ENCODE results near the gene PML. TPM values are rescaled to one million over a fixed set of nuclear protein-coding genes. Genes with fewer than 3 reads are reported as not detected.
"Not testable (repeated sequence)": the region's sequence is repeated elsewhere in the genome, so short reads cannot be mapped to it uniquely, and the experiment has no call there.

The PML gene
- total RNA-seq, 1 experiment from 2014 or later: 47.2 TPM

GRCh38 chr15:73957276-73957675 is 37.2 kb upstream of the PML start:
- DNase-seq (ENCODE audit: low spot score): peak; percentile 38

DNA sequence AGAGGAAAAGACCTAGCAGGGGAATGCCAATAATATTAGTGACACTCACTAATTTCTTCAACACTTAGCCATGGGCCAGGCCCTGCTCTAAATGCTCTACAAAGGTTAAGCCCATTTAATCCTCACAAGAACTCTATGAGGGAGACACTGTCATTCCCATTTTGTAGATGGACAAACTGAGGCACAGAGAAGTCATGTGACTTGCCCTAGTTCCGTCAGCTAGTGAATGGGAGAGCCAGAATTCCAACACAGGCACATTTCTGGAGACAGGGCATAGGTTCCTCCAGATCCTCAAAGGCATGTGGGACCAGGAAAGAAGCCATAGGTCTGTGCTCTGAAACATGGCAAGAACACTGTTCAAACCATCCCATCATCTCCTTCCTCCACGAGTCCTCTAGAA is 36.7 kb upstream of the PML start:
- DNase-seq (ENCODE audit: low spot score): no peak

DNA sequence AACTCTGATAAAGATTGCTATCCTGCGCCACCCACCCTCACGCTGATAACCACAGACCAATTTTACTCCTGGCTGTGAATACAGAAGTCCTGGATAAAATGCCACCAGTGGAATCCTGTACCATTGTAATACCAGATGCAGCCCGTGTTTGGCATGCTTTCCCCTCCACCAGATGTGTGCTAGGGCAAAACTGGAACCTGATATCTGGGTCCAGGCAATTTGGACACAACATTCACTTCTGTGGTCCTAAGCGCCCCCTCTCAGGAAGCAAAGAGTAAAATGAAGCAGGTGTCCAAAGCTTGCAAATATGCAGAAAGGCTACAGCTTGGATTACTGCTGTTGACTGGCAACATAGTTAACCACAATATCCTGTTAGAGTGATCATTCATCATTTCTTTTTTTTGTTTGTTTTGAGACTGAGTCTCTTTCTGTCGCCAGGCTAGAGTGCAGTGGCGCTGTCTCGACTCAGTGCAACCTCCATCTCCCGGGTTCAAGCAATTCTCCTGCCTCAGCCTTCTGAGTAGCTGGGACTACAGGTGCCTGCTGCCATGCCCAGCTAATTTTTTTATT is 35.4 kb upstream of the PML start:
- DNase-seq (ENCODE audit: low spot score): peak; percentile 36

- DNase-seq (ENCODE audit: low spot score): no peak
These were observed 34.7 kb upstream of the PML start for GRCh38 chr15:73959801-73960200.

DNA sequence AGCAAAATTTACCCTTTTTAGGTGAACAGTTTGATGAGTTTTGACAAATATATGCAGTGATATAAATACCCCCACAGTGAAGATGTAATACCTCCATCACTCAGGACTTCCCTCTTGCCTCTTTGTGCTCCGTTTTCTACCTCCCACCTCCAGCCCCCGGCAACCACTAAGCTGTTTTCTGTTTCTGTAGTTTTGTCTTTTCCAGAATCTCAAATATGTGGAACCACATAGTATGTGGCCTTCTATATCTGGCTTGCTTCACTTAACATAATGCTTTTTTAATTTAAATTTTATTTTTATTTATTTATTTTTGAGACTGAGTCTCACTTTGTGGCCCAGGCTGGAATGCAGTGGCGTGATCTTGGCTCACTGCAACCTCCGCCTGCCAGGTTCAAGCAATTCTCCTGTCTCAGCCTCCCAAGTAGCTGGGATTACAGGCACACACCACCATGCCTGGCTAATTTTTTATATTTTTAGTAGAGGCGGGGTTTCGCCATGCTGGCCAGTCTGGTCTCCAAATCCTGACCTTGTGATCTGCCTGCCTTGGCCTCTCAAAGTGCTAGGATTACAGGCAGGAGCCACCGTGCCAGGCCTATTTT is 33.9 kb upstream of the PML start:
- DNase-seq (ENCODE audit: low spot score): not testable (repeated sequence)

DNA sequence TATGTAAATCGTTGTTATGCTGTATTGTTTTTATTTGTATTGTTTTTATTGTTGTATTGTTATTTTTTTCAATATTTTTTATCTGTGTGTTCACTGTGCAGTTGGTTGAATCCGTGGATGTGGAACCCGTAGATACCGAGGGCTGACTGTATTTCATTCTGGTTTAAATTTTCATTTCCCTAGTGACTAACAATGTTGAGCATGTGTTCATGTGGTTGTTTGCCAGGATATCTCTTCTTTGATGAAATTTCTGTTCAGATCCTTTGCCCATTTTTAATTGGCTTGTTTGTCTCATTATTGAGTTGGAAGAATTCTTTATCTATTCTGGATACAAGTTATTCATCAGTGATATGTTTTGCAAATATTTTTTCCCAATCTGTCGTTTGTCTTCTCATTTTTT is 32.1 kb upstream of the PML start:
- DNase-seq (ENCODE audit: low spot score): no peak

- DNase-seq (ENCODE audit: low spot score): peak; percentile 93
These were observed 29.8 kb upstream of the PML start for GRCh38 chr15:73964736-73965093.

DNA sequence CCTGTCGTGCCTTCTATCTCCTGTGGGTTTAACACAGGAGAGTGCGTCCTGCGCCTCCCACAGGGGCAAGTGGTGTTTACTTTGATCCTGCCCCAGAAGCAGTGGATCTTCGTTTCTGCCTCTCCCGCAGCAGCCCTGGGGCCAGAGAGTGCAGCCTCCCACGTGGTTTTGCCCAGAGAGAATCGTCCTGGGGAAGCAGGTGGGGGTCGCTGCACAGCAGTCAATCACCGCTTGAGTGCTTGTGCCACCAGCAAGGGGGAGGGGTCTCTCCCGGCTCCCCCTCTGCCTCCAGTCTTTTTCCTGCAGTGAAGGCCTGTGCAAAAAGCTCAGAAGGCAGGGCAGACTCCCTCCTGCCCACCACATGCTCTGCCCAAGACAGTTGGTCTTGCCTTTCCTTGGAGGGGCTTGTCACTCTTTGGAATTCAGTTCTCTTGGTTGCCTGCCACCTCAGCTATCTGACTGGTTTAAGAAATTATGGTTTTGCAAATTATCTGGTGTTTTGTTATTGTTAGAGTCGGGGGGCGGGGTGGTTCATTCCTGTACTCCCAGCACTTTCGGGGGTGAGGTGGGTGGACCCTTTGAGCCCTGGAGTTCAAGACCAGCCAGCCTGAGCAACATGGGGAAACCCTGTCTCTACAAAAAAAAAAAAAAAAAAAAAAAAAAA is 29.3 kb upstream of the PML start:
- DNase-seq (ENCODE audit: low spot score): no peak

DNA sequence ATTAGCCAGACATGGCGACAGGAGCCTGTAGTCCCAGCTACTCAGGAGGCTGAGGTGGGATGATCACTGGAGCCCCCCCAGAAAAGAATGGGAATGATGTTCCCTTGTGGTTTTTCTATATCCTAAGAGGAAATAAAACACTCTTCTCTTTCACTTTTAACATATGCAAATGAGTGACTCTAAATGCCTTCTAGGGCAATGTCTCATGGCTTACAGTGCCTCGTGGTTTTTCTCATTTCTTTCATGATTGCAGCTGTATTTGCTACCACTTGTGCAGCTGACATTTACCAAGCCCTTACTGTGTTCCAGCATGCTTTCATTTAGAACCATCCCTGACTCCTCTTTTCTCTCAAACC is 28.8 kb upstream of the PML start:
- DNase-seq (ENCODE audit: low spot score): no peak

- DNase-seq (ENCODE audit: low spot score): no peak
These were observed 26.1 kb upstream of the PML start for GRCh38 chr15:73968461-73968860.

DNA sequence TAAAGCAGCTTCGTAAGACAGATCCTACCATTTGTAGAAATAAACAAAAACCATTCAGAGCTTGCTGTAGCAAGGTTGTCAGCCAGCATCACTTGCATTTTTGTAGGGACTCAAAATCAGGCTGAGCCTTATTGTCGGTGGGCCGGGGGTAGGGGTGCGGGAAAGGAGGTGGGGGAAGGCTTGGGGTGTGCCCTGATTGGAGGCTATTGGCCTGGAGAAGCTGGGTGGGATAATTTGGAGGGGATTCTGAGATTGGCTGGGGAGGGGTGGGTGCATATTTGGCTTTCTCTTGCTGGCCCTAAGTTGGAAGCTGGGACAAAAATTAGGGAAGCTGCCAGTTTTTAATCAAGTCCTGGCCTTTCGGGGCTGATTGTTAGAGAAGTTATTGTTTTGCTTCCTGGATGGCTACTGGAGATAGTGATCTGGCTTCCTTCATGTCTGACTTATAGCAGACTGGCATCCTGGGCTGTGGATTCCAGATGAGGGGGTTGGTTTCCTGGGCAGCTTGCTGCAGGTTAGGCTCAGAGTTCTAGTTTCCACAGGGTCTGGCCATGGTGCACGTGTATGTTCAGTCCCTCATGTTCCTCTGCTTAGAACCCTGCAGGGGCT is 25.3 kb upstream of the PML start:
- DNase-seq (ENCODE audit: low spot score): no peak

DNA sequence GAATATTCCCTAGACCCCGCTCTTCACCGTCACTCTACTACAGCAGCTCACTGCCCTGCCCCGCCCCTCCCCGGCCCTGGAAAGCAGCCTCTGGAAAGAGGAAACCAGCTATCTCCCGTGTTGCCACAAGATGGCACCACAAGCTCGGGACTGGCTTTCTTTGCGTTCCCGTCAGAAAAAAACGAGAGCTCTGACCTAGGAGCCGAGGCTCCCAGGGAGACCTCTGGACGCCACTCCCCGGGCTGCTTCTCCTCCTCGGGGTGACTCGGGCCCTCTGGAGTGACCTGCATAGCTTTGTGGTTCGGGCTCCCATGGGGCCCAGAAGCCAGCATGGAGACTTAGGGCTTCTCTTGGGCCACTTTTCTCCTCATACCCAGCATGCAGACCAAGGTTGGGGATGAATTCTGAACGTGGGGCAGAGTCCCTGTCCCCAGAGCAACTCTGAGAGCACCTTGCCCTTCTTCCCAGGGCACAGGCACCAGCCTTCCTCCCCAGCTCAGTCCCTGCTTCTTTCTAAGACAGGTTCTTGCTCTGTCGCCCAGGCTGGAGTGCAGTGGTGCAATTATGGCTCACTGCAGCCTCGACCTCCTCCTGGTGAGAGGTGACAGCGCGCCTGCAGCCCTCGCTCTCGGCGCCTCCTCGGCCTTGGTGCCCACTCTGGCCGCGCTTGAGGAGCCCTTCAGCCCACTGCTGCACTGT is 21.4 kb upstream of the PML start:
- peak; percentile 95 for DNase-seq (ENCODE audit: low spot score)

- DNase-seq (ENCODE audit: low spot score): not testable (repeated sequence)
These were observed 20.8 kb upstream of the PML start for GRCh38 chr15:73973683-73974200.

GRCh38 chr15:73975440-73976125 is 18.9 kb upstream of the PML start:
- DNase-seq (ENCODE audit: low spot score): not testable (repeated sequence)

GRCh38 chr15:73978896-73979295 is 15.6 kb upstream of the PML start:
- no peak for DNase-seq (ENCODE audit: low spot score)

DNA sequence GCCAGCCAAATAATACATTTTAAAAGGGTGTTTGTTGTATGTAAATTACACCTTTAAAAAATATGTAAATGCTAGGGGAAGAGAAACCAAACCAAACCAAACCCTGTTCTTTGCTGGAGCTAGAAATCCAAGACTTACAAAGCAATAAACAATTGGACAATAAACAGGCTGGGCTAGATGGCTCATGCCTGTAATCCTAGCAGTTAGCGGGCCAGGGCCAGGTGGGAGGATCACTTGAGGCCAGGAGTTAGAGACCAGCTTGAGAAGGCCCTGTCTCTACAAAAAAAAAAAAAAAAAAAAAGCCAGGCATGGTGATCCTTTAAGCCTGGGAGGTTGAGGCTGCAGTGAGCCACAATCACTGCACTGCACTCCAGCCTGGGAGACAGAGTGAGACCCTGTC is 14.9 kb upstream of the PML start:
- no peak for DNase-seq (ENCODE audit: low spot score)

DNA sequence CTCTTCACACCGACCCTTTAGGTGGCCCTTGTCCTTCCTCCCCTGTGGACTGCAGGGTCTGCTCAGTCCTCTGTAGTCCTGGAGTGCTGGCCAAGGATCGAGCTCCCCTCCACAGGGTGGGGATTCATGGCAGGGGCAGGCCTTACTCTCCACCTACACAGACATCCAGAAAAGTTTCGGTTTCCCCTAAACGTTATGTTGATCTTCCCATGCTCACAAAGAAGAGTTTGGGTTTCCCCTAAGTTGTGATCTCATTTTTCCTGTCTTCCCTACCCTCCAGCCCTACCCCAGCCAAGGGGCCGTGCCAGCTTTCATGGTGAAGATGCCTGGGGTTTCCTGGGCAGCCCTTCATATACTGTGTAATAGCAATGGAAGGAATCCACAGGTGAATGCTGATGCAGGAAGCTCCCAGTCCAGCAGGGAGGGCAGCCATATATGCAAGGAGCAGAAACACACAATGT is 12.7 kb upstream of the PML start:
- no peak for DNase-seq (ENCODE audit: low spot score)

GRCh38 chr15:73982222-73982962 is 12.1 kb upstream of the PML start:
- no peak for DNase-seq (ENCODE audit: low spot score)

DNA sequence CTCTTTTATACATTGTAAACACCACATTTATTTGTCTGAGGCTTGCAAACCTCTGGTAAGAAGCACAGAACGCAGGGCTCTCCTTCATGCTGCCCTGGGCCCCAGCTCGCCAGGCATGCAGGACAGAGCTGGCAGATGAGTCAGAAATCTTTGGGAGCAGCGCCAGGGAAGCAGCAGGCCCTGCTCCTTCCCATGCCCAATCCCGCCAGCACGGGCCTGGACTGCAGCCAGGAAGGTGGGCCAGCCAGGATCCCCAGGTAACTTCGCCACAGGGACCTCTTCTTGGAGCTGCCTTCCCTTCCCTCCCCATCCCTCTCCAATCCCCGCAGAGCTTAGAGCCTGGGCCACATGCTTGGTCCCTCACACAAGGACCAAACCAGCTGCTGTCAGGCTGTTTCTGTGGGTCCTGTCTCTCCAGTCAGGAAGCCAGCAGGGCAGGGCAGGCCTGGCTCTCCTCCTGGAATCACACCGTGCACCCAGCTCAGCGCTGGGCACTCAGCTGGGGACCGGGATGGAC is 11.2 kb upstream of the PML start:
- peak; percentile 36 for DNase-seq (ENCODE audit: low spot score)

- DNase-seq (ENCODE audit: low spot score): no peak
These were observed 10.7 kb upstream of the PML start for GRCh38 chr15:73983773-73984172.
